AG04450 (cell line): Measurements from ENCODE around the gene ZNF581. TPM values are rescaled to one million over a fixed set of nuclear protein-coding genes. Genes with fewer than 3 reads are reported as not detected.
A peak's percentile ranks its signal among the peaks of the same experiment; 100 is the strongest.

ENCODE experiments used
- CTCF ChIA-PET: fragments of 300-600, 350-600 bp; formaldehyde crosslinking; extraction: SDS; loops from one replicate; lab custom pipeline; 2022; ENCODE audit warnings: antibody characterized with exemption, inconsistent platforms; lab: Charles Lee
- POLR2A ChIA-PET: fragments of 350-600 bp; formaldehyde crosslinking; extraction: SDS; loops from one replicate; lab custom pipeline; 2021; ENCODE audit warnings: antibody characterized with exemption, inconsistent platforms; lab: Yijun Ruan, JAX
- DNase-seq: peaks from one replicate; pipeline ENCODE4 v3.0.0-alpha.2; 2011; ENCODE audit warnings: low read depth, low spot score
- H3K27ac ChIP-seq: one replicate; pipeline ENCODE4 v1.5.1; 2012; ENCODE audit warnings: low read depth, low read length, control low read depth
- H3K27me3 ChIP-seq: one replicate; pipeline ENCODE4 v1.6.0; 2012; ENCODE audit warnings: low read length; ENCODE audit not compliant: control insufficient read depth, insufficient read depth
- H3K4me3 ChIP-seq: 2 replicates; pipeline ENCODE4 v1.5.1; 2011; ENCODE audit warnings: mild to moderate bottlenecking, low read depth, low read length, control low read depth
- H3K9me3 ChIP-seq: 2 replicates; pipeline ENCODE4 v1.5.1; 2012; ENCODE audit warnings: low read length; ENCODE audit not compliant: control insufficient read depth, insufficient read depth
- CTCF ChIP-seq: IDR thresholded peaks from 2 replicates; pipeline ENCODE4 v1.5.1; 2011; ENCODE audit warnings: low read depth, low read length, control low read depth, inconsistent platforms
- polyA plus RNA-seq: library from polyadenylated mRNA; depleted of rRNA; stranded (reverse); fragments of >200 nt; gene quantifications from 2 replicates; pipeline ENCODE4 v1.2.3, GENCODE V29; 2011

The ZNF581 gene
- polyA plus RNA-seq, 1 experiment, result 19.1 TPM

DNA sequence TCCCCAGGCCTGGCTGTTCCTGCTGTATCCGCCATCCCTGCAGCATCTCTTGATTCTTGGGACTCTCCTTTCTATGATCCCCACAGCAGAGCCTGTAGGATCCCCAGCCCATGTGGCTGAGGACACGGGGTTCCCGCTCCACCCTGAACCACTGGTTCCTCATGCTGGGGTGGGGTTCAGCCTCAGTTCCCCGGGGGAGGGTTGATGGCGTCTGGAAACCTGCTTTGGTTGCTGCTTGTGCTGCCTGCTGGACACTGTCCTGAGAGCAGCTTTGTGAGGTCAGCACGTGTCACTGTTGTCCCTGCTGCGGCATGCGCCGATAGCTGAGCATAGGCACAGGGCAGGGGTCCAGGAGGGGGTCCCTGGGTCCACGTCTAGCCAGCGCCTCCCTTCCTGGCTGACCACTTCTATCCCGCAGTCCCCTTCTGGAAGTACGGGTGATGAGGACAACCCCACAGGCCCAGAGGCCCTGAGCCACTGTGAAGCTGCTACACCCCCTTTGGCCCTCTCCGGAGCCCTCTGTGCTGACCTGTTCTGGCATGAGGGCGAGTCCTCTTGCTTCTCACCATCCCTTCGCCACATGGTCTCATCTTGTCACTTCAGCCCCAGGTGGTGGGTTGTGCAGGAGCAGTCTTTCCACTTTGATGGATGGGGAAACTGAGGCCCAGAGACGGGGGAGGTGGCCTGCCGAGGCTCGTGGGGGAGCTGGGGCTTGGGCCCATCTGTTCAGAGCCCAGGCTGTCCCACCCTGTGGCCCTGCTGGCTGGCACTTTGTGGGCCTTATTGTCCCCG, 37.1 kb downstream of the ZNF581 start:
- H3K27me3 ChIP-seq, result no peaks in the 10 kb centered on the region
- H3K4me3 ChIP-seq, result no peak overlapping the region
- POLR2A ChIA-PET, result no interaction called here
- no peaks in the 10 kb centered on the region; the same call in 1 of the 2 replicates for H3K9me3 ChIP-seq
- H3K27ac ChIP-seq, result peak overlapping the region; percentile 21
- CTCF ChIA-PET, result interaction anchor here (1.4 kb wide), 1 partner anchor 48 kb away, joined by 4 read pairs; no protein-coding TSS in a partner anchor
- no peak for TF ChIP-seq CTCF
- DNase-seq, result no peak

GRCh38 chr19:55681131-55682092, 38.0 kb downstream of the ZNF581 start:
- no peak overlapping the region for H3K4me3 ChIP-seq
- peak overlapping the region; percentile 21 for H3K27ac ChIP-seq
- ChIA-PET CTCF (interaction anchor here (0.7 to 1.4 kb wide), 3 partner anchors 10 to 572 kb away, joined by 3 to 6 read pairs (median 4); no protein-coding TSS in a partner anchor), POLR2A (interaction anchor here (0.7 kb wide), 1 partner anchor 533 kb away, joined by 3 read pairs; the partner anchor contains the start of gene TNNT1)
- no peaks in the 10 kb centered on the region for H3K27me3 ChIP-seq
- no peak for DNase-seq
- no peaks in the 10 kb centered on the region; the same call in 1 of the 2 replicates for H3K9me3 ChIP-seq
- TF ChIP-seq CTCF, result no peak

DNA sequence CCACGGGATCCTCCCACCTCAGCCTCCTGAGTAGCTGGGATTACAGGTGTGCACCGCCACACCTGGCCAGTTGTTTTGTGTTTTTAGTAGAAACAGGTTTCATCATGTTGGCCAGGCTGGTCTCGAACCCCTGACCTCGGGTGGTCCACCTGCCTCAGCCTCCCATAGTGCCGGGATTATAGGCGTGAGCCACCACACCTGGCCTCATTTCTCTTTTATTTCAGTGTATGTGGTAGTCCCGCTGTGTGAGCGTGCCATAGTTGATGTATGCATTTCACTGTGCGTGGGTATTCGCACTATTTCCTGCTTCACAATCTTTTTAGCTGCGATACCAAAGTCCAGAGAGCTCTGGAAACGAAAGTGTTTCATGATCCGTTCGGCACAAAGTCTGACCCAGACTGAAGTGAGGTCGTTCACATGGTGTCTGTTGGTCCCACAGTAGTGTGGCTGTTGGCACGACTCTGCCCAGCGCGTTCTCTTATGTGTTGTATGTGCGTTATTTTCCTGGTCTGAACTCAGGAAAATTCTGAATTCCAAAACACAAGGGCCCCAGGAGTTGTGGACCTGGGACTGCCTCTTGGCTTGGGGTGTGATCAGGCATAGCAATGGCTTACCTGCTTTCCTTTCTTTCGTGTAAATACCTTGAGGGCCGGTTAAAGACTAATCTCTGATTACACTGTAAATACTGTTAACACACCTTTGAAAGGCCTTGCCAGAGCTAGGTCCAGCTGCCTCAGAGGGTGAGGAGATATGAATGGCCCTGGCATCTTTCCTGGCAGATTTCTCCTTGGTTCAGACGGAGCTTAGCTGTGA, 40.2 kb downstream of the ZNF581 start:
- CTCF ChIA-PET, result interaction anchor here (0.7 to 1.0 kb wide), 2 partner anchors 29 to 180 kb away, joined by 3 read pairs; no protein-coding TSS in a partner anchor
- Histone ChIP-seq H3K9me3 (no peaks in the 10 kb centered on the region; the same call in 1 of the 2 replicates), H3K27me3 (no peaks in the 10 kb centered on the region), H3K4me3 (no peak overlapping the region), H3K27ac (no peak overlapping the region)
- DNase-seq, result no peak
- POLR2A ChIA-PET, result no interaction called here
- TF ChIP-seq CTCF, result no peak

DNA sequence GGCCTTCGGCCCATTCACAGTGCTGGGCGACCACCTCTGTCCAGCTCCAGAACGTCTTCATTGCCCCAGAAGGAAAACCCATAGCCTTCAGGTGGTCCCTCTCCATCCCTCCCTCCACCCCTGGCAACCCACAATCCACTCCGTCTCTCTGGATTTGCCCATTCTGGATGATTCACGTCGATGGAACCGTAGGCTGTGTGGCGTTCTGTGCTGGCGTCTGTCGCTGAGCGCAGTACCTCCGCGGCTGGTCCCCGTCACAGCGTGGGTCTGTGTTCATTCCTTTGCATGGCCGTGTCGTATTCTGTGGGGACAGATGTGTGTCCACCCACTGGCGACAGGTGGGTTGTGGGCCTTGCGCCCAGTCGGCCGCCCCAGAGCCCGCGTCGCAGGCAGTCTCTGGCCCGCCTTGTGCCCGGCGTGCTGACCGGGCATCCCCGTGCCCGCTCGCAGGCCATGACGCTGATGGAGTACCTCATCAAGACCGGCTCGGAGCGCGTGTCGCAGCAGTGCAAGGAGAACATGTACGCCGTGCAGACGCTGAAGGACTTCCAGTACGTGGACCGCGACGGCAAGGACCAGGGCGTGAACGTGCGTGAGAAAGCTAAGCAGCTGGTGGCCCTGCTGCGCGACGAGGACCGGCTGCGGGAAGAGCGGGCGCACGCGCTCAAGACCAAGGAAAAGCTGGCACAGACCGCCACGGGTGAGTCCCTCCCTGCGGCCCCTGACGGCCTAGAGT, 41.7 kb downstream of the ZNF581 start:
- ChIA-PET POLR2A (no interaction called here), CTCF (interaction anchor here (0.5 kb wide), 1 partner anchor 53 kb away, joined by 5 read pairs; no protein-coding TSS in a partner anchor)
- Histone ChIP-seq H3K9me3 (no peaks in the 10 kb centered on the region; the same call in 1 of the 2 replicates), H3K27me3 (no peaks in the 10 kb centered on the region), H3K4me3 (no peak overlapping the region), H3K27ac (no peak overlapping the region)
- no peak for DNase-seq
- no peak for TF ChIP-seq CTCF
